ENCODE data around the gene CSF1.

Gene CSF1

GRCh38 chr1:109977657-109978378, 67.2 kb downstream of the CSF1 start:
- Histone ChIP-seq H3K79me2 (ENCODE audit: low read length) (no peaks in the 10 kb centered on the region), H3K4me3 (ENCODE audit: low read length) (no peak overlapping the region), H3K4me2 (ENCODE audit: low read length) (no peak overlapping the region), H3K27me3 (ENCODE audit: low read depth, low read length) (peaks cover 6% of the 10 kb centered on the region; the same call in 1 of the 2 replicates), H3K9me3 (ENCODE audit: insufficient read depth, low read length) (no peaks in the 10 kb centered on the region), H3K36me3 (replicated peaks; ENCODE audit: low read depth, low read length) (no peaks in the 10 kb centered on the region), H2AFZ (ENCODE audit: low read depth, low read length) (no peak overlapping the region), H4K20me1 (ENCODE audit: insufficient read depth, low read length) (no peaks in the 10 kb centered on the region), H3K9ac (ENCODE audit: low read length) (no peak overlapping the region), H3K4me1 (ENCODE audit: low read length) (no peaks in the 10 kb centered on the region), H3K27ac (ENCODE audit: low read length) (no peak overlapping the region)
- TF ChIP-seq EZH2phosphoT487 (IDR thresholded peaks at IDR 0.05; ENCODE audit: low read depth) (no peak), CTCF (IDR thresholded peaks at IDR 0.05; ENCODE audit: low read depth, low read length) (no peak)

GRCh38 chr1:109978761-109979488, 68.3 kb downstream of the CSF1 start:
- Histone ChIP-seq H3K79me2 (ENCODE audit: low read length) (no peaks in the 10 kb centered on the region), H3K27ac (ENCODE audit: low read length) (no peak overlapping the region), H2AFZ (ENCODE audit: low read depth, low read length) (no peak overlapping the region), H3K4me3 (ENCODE audit: low read length) (no peak overlapping the region), H4K20me1 (ENCODE audit: insufficient read depth, low read length) (no peaks in the 10 kb centered on the region), H3K4me2 (ENCODE audit: low read length) (no peak overlapping the region), H3K36me3 (replicated peaks; ENCODE audit: low read depth, low read length) (no peaks in the 10 kb centered on the region), H3K27me3 (ENCODE audit: low read depth, low read length) (peaks cover 6% of the 10 kb centered on the region; the same call in 1 of the 2 replicates), H3K9me3 (ENCODE audit: insufficient read depth, low read length) (no peaks in the 10 kb centered on the region), H3K9ac (ENCODE audit: low read length) (no peak overlapping the region), H3K4me1 (ENCODE audit: low read length) (peaks cover 4% of the 10 kb centered on the region)
- TF ChIP-seq EZH2phosphoT487 (IDR thresholded peaks at IDR 0.05; ENCODE audit: low read depth): no peak
- TF ChIP-seq CTCF (IDR thresholded peaks at IDR 0.05; ENCODE audit: low read depth, low read length): no peak

- H3K9ac ChIP-seq (ENCODE audit: low read length): no peak overlapping the region
- H3K4me2 ChIP-seq (ENCODE audit: low read length): no peak overlapping the region
Measured at GRCh38 chr1:109979489-109980091, 68.9 kb downstream of the CSF1 start.

More at GRCh38 chr1:109979489-109980091, 68.9 kb downstream of the CSF1 start:
- peaks cover 8% of the 10 kb centered on the region for H3K4me1 ChIP-seq (ENCODE audit: low read length)
- H3K4me3 ChIP-seq (ENCODE audit: low read length): no peak overlapping the region
- H3K27ac ChIP-seq (ENCODE audit: low read length): no peak overlapping the region
- no peaks in the 10 kb centered on the region for H3K9me3 ChIP-seq (ENCODE audit: insufficient read depth, low read length)
- no peaks in the 10 kb centered on the region for H4K20me1 ChIP-seq (ENCODE audit: insufficient read depth, low read length)
- TF ChIP-seq EZH2phosphoT487 (IDR thresholded peaks at IDR 0.05; ENCODE audit: low read depth) (no peak), CTCF (IDR thresholded peaks at IDR 0.05; ENCODE audit: low read depth, low read length) (no peak)
- peaks cover 6% of the 10 kb centered on the region; the same call in 1 of the 2 replicates for H3K27me3 ChIP-seq (ENCODE audit: low read depth, low read length)
- no peak overlapping the region for H2AFZ ChIP-seq (ENCODE audit: low read depth, low read length)
- H3K79me2 ChIP-seq (ENCODE audit: low read length): no peaks in the 10 kb centered on the region
- H3K36me3 ChIP-seq (replicated peaks; ENCODE audit: low read depth, low read length): no peaks in the 10 kb centered on the region
